Spleen (tissue), 11 donors: ENCODE measurements around the gene G6PC3. TPM values are rescaled to one million over a fixed set of nuclear protein-coding genes. Genes with fewer than 3 reads are reported as not detected.

ENCODE experiments used
- DNase-seq: peaks from one replicate; pipeline ENCODE4 v3.0.0-alpha.2; 2020
- H3K27ac ChIP-seq, 8 donors: fragments of 200-600 bp; sonication (generic) in 7 of 8; 1 replicate in 4 of 8; 2 replicates in 4 of 8; pipeline versions ENCODE4 v1.5.0 to v1.8.0; 2016 to 2021; ENCODE audit warnings: inconsistent platforms in 4 of 8, mild to moderate bottlenecking in 4 of 8, moderate library complexity in 1 of 8
- H3K27me3 ChIP-seq, 7 donors: fragments of 200-600 bp; sonication (generic) in 6 of 7; replicated peaks in 1 of 7; 1 replicate in 4 of 7; 2 replicates in 3 of 7; pipeline versions ENCODE4 v1.5.0 to v1.8.0; 2016 to 2021; ENCODE audit warnings: inconsistent platforms in 3 of 7, mild to moderate bottlenecking in 1 of 7
- H3K36me3 ChIP-seq, 6 donors: fragments of 200-600 bp; sonication (generic) in 5 of 6; 1 replicate in 4 of 6; 2 replicates in 2 of 6; pipeline versions ENCODE4 v1.5.0 to v1.8.0; 2016 to 2021; ENCODE audit warnings: inconsistent platforms in 2 of 6
- H3K4me1 ChIP-seq, 6 donors: fragments of 200-600 bp; sonication (generic) in 5 of 6; 1 replicate in 3 of 6; 2 replicates in 3 of 6; pipeline versions ENCODE4 v1.5.0 to v1.8.0; 2016 to 2021; ENCODE audit warnings: inconsistent platforms in 3 of 6
- H3K4me3 ChIP-seq, 8 donors: fragments of 200-600 bp; sonication (generic) in 7 of 8; 1 replicate in 4 of 8; 2 replicates in 4 of 8; pipeline versions ENCODE4 v1.5.0 to v1.8.0; 2016 to 2021; ENCODE audit warnings: inconsistent platforms in 4 of 8, mild to moderate bottlenecking in 4 of 8, moderate library complexity in 2 of 8
- H3K9me3 ChIP-seq, 8 donors: fragments of 200-600 bp; sonication (generic) in 7 of 8; 1 replicate in 4 of 8; 2 replicates in 4 of 8; pipeline versions ENCODE4 v1.5.0 to v1.8.0; 2016 to 2021; ENCODE audit warnings: inconsistent platforms in 4 of 8
- POLR2A ChIP-seq, 3 donors: fragments of 450-650 bp; IDR thresholded peaks; one replicate each; pipeline ENCODE4 v1.5.1; 2017; ENCODE audit warnings: antibody characterized with exemption in 3 of 3, mild to moderate bottlenecking in 1 of 3
- POLR2AphosphoS5 ChIP-seq, 3 donors: sonication (generic); formaldehyde crosslinking; IDR thresholded peaks; one replicate each; pipeline ENCODE4 v1.5.1; 2017; ENCODE audit warnings: antibody characterized with exemption in 3 of 3
- WGBS, 5 donors: extraction: QIAGEN DNeasy Blood & Tissue Kit in 3 of 5; methylation state at CpG; one replicate each; pipeline versions ENCODE4 v1.1.5 to v1.1.7; 2013 to 2018; 5-methylcytosine and 5-hydroxymethylcytosine counted together
- intact Hi-C: fragments of 100-400 bp; cut with DNase I; formaldehyde crosslinking; loops from one replicate; pipeline ENCODE4 v1.15.0; 2023; ENCODE audit warnings: low total_unique reads
- polyA plus RNA-seq, 3 donors: library from polyadenylated mRNA; stranded (reverse); fragments of 200-250 nt; gene quantifications; one replicate each; pipeline ENCODE4 v1.2.1, GENCODE V29; 2013
- total RNA-seq, 7 donors: library from RNA; depleted of rRNA in 3 of 7; stranded (reverse); fragments of >200 nt in 3 of 7; fragmentation: NEBNext Ultra II Directional in 4 of 7; extraction: Animal tissue kit (Norgen Biotek cat#: 25700) in 4 of 7; gene quantifications; one replicate each; pipeline versions ENCODE4 v1.1.0 to v1.2.1, GENCODE V29; 2016 to 2021
- TF ChIP-seq, protein P1 (sequence below), 11 experiments: fragments of 200-600 bp in 7 of 11; fragments of 450-650 bp in 4 of 11; sonication (generic) in 4 of 11; IDR thresholded peaks in 8 of 11; conservative IDR thresholded peaks in 3 of 11; 1 replicate in 7 of 11; 2 replicates in 4 of 11; pipeline versions ENCODE4 v1.4.0 to v1.8.0; 2016 to 2021; ENCODE audit warnings: antibody characterized with exemption in 11 of 11, inconsistent platforms in 4 of 11, mild to moderate bottlenecking in 1 of 11
- donor health status: healthy with polysubstance abuse.
- donor health status: DM: no; HTN: no; CAD: no; lungs with moderate emphysema.
- donor health status: DM: no; HTN: no; CAD: no.
- donor health status: Bipolar disorder and iron deficiency.
- donor health status: healthy.
- donor health status: DM: no; HTN: no; CAD: no.
- donor health status: DM: yes; HTN: yes; CAD: no.

Gene G6PC3
- total and polyA plus RNA-seq, 10 donors, result 24.9 to 49.2 (median 37.3) TPM

DNA sequence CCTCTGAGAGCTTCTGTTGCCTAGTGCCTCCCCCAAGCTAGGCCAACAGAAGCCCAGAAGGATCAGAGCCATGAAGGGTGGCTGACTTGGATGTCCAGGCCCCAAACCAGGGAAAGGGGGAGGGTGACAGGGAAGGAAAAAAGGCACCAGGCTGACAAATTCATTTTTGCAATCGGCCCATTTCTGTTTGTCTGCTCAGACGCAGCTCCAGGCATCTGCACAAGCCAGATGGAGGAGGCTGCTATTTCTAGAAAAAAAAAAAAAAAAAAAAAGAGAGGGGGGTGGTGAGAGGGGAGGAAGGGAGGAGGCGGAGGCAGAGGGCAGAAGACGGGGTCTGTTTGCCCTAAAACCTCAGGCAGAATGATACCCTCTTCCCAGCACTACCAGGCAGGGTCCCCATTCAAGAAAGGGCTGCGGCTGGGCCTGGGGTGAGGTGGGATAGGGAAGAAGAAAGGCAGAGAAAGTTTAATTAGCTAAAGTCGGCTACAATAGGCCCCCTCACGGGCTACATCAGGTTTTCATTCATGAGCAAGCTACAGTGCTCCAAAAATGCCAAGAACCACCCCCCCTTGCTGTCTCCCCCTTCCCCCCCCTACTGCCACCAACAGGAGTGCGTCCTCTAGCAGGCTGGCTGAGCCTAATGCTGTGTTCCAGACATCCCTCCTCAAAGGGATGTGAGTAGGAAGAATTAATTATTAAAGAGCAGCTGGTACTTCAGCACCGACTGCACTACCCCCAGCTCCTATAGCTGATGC is 50.5 kb downstream of the G6PC3 start:
- Histone ChIP-seq H3K27ac (peak overlapping the region in 3 of 8 donors; percentile 13 to 98 (median 98)), H3K4me3 (peak overlapping the region in 1 of 8 donors; percentile 83), H3K27me3 (no peaks in the 10 kb centered on the region), H3K36me3 (peaks cover 0 to 33% (median 8%) of the 10 kb centered on the region in 6 donors), H3K4me1 (peaks cover 8 to 81% (median 50%) of the 10 kb centered on the region in 6 donors), H3K9me3 (no peaks in the 10 kb centered on the region)
- intact Hi-C loops, result no loop called here
- TF ChIP-seq, protein P1, sequence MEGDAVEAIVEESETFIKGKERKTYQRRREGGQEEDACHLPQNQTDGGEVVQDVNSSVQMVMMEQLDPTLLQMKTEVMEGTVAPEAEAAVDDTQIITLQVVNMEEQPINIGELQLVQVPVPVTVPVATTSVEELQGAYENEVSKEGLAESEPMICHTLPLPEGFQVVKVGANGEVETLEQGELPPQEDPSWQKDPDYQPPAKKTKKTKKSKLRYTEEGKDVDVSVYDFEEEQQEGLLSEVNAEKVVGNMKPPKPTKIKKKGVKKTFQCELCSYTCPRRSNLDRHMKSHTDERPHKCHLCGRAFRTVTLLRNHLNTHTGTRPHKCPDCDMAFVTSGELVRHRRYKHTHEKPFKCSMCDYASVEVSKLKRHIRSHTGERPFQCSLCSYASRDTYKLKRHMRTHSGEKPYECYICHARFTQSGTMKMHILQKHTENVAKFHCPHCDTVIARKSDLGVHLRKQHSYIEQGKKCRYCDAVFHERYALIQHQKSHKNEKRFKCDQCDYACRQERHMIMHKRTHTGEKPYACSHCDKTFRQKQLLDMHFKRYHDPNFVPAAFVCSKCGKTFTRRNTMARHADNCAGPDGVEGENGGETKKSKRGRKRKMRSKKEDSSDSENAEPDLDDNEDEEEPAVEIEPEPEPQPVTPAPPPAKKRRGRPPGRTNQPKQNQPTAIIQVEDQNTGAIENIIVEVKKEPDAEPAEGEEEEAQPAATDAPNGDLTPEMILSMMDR (IDR thresholded peaks at IDR 0.05 in 8 of 11, conservative IDR thresholded peaks at IDR 0.05 in 3 of 11), result no peak
- TF ChIP-seq POLR2AphosphoS5 (IDR thresholded peaks at IDR 0.05) (no peak), POLR2A (IDR thresholded peaks at IDR 0.05) (no peak)
- WGBS, 5 donors, result 65 to 80% (median 71%) methylated on average over 9 of the region's 9 CpGs
- DNase-seq, result no peak

DNA sequence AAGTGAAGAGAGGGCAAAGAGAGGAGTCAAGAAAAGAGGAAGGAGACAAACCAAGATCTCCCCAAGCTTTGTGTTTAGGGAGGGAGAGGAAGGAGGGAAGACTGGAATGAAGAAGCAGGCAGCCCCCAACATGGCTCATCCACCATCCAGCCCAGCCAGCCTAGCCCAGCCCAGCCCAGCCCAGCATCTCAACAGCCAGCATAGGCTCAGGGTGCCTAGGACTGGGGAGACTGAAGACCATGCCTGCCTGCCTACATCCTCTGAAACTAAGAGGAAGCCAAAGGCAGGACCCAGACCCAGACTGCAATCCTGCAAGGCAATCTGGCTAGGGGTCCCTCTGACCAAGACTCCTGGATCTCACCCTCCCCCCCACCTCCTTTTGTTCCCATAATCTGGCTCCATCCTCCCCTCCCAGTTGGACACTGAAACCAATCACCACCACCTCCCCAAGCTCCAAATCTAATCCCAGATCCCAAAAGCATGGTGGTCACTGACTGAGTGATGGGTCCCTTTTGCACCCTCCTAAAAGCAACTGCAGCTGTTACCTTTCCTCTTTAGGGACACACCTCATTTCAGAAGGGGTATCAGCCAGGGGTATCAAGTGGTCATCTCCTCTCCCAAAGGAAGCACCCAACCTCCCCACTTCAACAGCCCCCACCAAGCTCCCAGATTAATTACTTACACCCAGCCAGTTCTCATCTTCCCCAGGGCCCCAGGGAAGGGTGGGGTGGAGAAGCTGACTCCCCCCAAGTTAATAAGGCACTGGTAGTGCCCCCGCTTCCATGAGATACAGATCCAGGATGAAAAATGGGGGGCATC is 51.7 kb downstream of the G6PC3 start:
- DNase-seq, result no peak
- whole genome bisulfite sequencing, 5 donors, result 15 to 53% (median 48%) methylated on average over 1 of the region's 1 CpG
- Histone ChIP-seq H3K27ac (peak overlapping the region in 7 of 8 donors; percentile 88 to 98 (median 97)), H3K4me1 (peaks cover 8 to 69% (median 47%) of the 10 kb centered on the region in 6 donors), H3K27me3 (no peaks in the 10 kb centered on the region), H3K4me3 (peak overlapping the region; percentile 75 to 90 (median 83)), H3K9me3 (no peaks in the 10 kb centered on the region), H3K36me3 (peaks cover 0 to 21% (median 0%) of the 10 kb centered on the region in 6 donors)
- intact Hi-C loops, result no loop called here
- TF ChIP-seq, protein P1 (IDR thresholded peaks at IDR 0.05 in 8 of 11, conservative IDR thresholded peaks at IDR 0.05 in 3 of 11), result no peak
- TF ChIP-seq POLR2A (IDR thresholded peaks at IDR 0.05) (no peak), POLR2AphosphoS5 (IDR thresholded peaks at IDR 0.05) (no peak)

DNA sequence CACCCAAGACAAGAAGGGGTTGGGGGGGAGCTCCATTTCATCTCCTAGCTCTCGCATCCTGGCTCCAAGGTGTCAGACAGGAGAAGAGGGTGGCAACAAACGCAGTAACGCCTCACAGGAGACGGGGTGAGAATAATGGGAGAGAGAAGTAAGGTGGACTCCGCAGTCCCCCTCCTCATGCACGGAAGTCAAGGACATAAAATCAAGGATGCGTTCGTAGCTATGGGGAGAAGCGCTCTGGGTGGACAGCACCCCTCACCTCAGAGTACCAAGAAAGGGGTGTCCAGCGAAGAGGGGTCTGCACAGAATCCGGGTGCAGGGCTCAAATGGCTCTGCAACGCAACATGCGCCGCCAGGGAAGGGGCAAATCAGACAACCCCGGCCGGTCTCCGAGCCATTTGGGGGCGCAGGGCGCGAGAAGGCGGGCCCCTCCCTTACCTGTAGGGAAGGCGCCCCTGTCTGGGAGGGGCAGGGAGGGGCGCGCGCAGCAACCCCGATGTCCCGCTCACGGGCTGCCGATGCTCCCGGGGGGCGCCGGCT is 52.4 kb downstream of the G6PC3 start:
- no peaks in the 10 kb centered on the region for H3K9me3 ChIP-seq
- H3K4me1 ChIP-seq, result peaks cover 8 to 64% (median 45%) of the 10 kb centered on the region in 6 donors
- intact Hi-C loops, result no loop called here
- H3K4me3 ChIP-seq, result peak overlapping the region; percentile 75 to 90 (median 83)
- no peaks in the 10 kb centered on the region for H3K27me3 ChIP-seq
- WGBS, 5 donors, result 0 to 2% (median 1%) methylated on average over 17 to 32 of the region's 32 CpGs
- H3K27ac ChIP-seq, result peak overlapping the region; percentile 88 to 98 (median 96)
- TF ChIP-seq, protein P1 (IDR thresholded peaks at IDR 0.05 in 8 of 11, conservative IDR thresholded peaks at IDR 0.05 in 3 of 11), result no peak
- no peak for TF ChIP-seq POLR2AphosphoS5 (IDR thresholded peaks at IDR 0.05)
- no peak for TF ChIP-seq POLR2A (IDR thresholded peaks at IDR 0.05)
- H3K36me3 ChIP-seq, result peaks cover 0 to 15% (median 0%) of the 10 kb centered on the region in 6 donors
- no peak for DNase-seq
